ENCODE measurements around the gene RPUSD3.
"Not testable (repeated sequence)": the region's sequence is repeated elsewhere in the genome, so short reads cannot be mapped to it uniquely, and the experiment has no call there.

Gene RPUSD3

DNA sequence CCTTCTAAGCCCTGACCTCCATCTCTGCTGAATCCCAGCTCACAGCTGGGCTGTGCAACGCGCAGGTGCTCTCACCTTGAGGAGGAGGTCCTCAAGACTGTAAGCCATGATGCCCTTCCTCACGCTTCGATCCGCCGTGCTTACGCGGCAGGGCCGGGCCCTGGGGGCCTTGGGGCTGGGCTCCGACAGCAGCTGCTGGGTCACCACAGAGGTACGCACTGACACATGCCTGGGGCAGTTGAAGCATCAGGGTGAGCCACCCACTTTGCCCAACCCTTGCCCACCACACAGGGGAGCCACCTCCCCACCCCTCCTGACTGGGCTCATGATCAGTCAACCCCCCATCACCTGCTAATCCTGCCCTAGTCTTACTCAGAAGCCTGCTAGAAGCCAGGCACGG is 33.2 kb upstream of the RPUSD3 start:
- Histone ChIP-seq H3K36me3 (ENCODE audit: control insufficient read depth, insufficient read depth, low read length) (no peaks in the 10 kb centered on the region), H3K27me3 (ENCODE audit: control insufficient read depth, insufficient read depth, low read length) (no peaks in the 10 kb centered on the region), H3K9ac (no peak overlapping the region), H3K9me3 (ENCODE audit: control insufficient read depth, low read length) (no peaks in the 10 kb centered on the region), H3K4me1 (no peaks in the 10 kb centered on the region), H3K27ac (no peak overlapping the region), H3K4me2 (ENCODE audit: low read length) (no peak overlapping the region), H3K4me3 (ENCODE audit: low read depth, low read length) (no peak overlapping the region), H3K79me2 (no peaks in the 10 kb centered on the region), H2AFZ (no peak overlapping the region)
- TF ChIP-seq, protein P1, sequence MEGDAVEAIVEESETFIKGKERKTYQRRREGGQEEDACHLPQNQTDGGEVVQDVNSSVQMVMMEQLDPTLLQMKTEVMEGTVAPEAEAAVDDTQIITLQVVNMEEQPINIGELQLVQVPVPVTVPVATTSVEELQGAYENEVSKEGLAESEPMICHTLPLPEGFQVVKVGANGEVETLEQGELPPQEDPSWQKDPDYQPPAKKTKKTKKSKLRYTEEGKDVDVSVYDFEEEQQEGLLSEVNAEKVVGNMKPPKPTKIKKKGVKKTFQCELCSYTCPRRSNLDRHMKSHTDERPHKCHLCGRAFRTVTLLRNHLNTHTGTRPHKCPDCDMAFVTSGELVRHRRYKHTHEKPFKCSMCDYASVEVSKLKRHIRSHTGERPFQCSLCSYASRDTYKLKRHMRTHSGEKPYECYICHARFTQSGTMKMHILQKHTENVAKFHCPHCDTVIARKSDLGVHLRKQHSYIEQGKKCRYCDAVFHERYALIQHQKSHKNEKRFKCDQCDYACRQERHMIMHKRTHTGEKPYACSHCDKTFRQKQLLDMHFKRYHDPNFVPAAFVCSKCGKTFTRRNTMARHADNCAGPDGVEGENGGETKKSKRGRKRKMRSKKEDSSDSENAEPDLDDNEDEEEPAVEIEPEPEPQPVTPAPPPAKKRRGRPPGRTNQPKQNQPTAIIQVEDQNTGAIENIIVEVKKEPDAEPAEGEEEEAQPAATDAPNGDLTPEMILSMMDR (IDR thresholded peaks at IDR 0.05) = no peak

GRCh38 chr3:9876255-9876654 is 32.4 kb upstream of the RPUSD3 start:
- H3K4me3 ChIP-seq (ENCODE audit: low read depth, low read length); H3K9me3 ChIP-seq (ENCODE audit: control insufficient read depth, low read length); H3K4me1 ChIP-seq; H3K4me2 ChIP-seq (ENCODE audit: low read length); H3K27me3 ChIP-seq (ENCODE audit: control insufficient read depth, insufficient read depth, low read length); H3K79me2 ChIP-seq; H3K9ac ChIP-seq; H3K27ac ChIP-seq; H3K36me3 ChIP-seq (ENCODE audit: control insufficient read depth, insufficient read depth, low read length); H2AFZ ChIP-seq: not testable (repeated sequence)

GRCh38 chr3:9875448-9875847 is 31.6 kb upstream of the RPUSD3 start:
- Histone ChIP-seq H2AFZ (no peak overlapping the region), H3K9me3 (ENCODE audit: control insufficient read depth, low read length) (no peaks in the 10 kb centered on the region), H3K36me3 (ENCODE audit: control insufficient read depth, insufficient read depth, low read length) (no peaks in the 10 kb centered on the region), H3K4me1 (no peaks in the 10 kb centered on the region), H3K79me2 (no peaks in the 10 kb centered on the region), H3K4me3 (ENCODE audit: low read depth, low read length) (no peak overlapping the region), H3K27ac (no peak overlapping the region), H3K9ac (no peak overlapping the region), H3K27me3 (ENCODE audit: control insufficient read depth, insufficient read depth, low read length) (no peaks in the 10 kb centered on the region), H3K4me2 (ENCODE audit: low read length) (no peak overlapping the region)
- TF ChIP-seq, protein P1 (IDR thresholded peaks at IDR 0.05) = no peak

DNA sequence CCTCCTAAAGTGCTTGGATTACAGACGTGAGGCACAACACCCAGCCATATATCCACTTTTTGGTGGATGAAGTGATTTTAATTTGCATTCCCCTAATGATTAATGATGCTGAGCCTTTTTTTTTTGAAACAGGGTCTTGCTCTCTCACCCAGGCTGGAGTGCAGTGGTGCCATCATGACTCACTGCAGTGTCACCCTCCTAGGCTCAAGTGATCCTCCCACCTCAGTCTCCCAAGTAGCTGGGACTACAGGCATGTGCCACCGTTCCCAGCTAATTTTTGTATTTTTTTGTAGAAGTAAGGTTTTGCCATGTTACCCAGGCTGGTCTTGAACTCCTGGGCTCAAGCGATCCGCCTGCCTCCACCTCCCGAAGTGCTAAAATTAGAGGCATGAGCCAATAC is 28.3 kb upstream of the RPUSD3 start:
- not testable (repeated sequence) for H3K4me3 ChIP-seq (ENCODE audit: low read depth, low read length); H3K9ac ChIP-seq; H3K27ac ChIP-seq; H3K27me3 ChIP-seq (ENCODE audit: control insufficient read depth, insufficient read depth, low read length); H3K4me2 ChIP-seq (ENCODE audit: low read length); H3K79me2 ChIP-seq; H3K9me3 ChIP-seq (ENCODE audit: control insufficient read depth, low read length); H2AFZ ChIP-seq; H3K36me3 ChIP-seq (ENCODE audit: control insufficient read depth, insufficient read depth, low read length); H3K4me1 ChIP-seq

- TF ChIP-seq, protein P1 (IDR thresholded peaks at IDR 0.05) = no peak
- no peak overlapping the region for H3K4me3 ChIP-seq (ENCODE audit: low read depth, low read length)
- no peak overlapping the region for H3K9ac ChIP-seq
- H3K36me3 ChIP-seq (ENCODE audit: control insufficient read depth, insufficient read depth, low read length) = no peaks in the 10 kb centered on the region
- no peaks in the 10 kb centered on the region for H3K9me3 ChIP-seq (ENCODE audit: control insufficient read depth, low read length)
- H3K27ac ChIP-seq = no peak overlapping the region
- H3K79me2 ChIP-seq = no peaks in the 10 kb centered on the region
- H3K27me3 ChIP-seq (ENCODE audit: control insufficient read depth, insufficient read depth, low read length) = no peaks in the 10 kb centered on the region
- no peaks in the 10 kb centered on the region for H3K4me1 ChIP-seq
- H2AFZ ChIP-seq = no peak overlapping the region
- no peak overlapping the region for H3K4me2 ChIP-seq (ENCODE audit: low read length)
Observed at GRCh38 chr3:9870978-9871377, 27.2 kb upstream of the RPUSD3 start.

GRCh38 chr3:9869955-9870354 is 26.1 kb upstream of the RPUSD3 start:
- H3K27ac ChIP-seq = no peak overlapping the region

More at GRCh38 chr3:9869955-9870354, 26.1 kb upstream of the RPUSD3 start:
- no peak overlapping the region for H3K4me3 ChIP-seq (ENCODE audit: low read depth, low read length)
- H3K27me3 ChIP-seq (ENCODE audit: control insufficient read depth, insufficient read depth, low read length) = no peaks in the 10 kb centered on the region
- TF ChIP-seq, protein P1 (IDR thresholded peaks at IDR 0.05) = no peak
- H3K36me3 ChIP-seq (ENCODE audit: control insufficient read depth, insufficient read depth, low read length) = no peaks in the 10 kb centered on the region
- H3K4me2 ChIP-seq (ENCODE audit: low read length) = no peak overlapping the region
- H3K79me2 ChIP-seq = no peaks in the 10 kb centered on the region
- no peak overlapping the region for H3K9ac ChIP-seq
- no peaks in the 10 kb centered on the region for H3K4me1 ChIP-seq
- H2AFZ ChIP-seq = no peak overlapping the region
- H3K9me3 ChIP-seq (ENCODE audit: control insufficient read depth, low read length) = no peaks in the 10 kb centered on the region
